NB4 (cell line): ENCODE data around the gene NUDT1.

Source experiments
- DNase-seq: peaks from one replicate; pipeline ENCODE4 v3.0.0; 2010; ENCODE audit warnings: low read depth
- H3K4me3 ChIP-seq: one replicate; pipeline ENCODE4 v1.5.1; 2011; ENCODE audit warnings: mild to moderate bottlenecking, low read depth, low read length, moderate library complexity
- CTCF ChIP-seq: IDR thresholded peaks from one replicate; pipeline ENCODE4 v1.5.1; 2012; ENCODE audit warnings: low read depth, low read length
- MAX ChIP-seq: IDR thresholded peaks from 2 replicates; pipeline ENCODE4 v1.6.1; 2011; ENCODE audit warnings: low read depth, low read length
- MYC ChIP-seq: IDR thresholded peaks from 2 replicates; pipeline ENCODE4 v1.6.1; 2011; ENCODE audit warnings: low read depth, low read length
- POLR2A ChIP-seq: IDR thresholded peaks from 2 replicates; pipeline ENCODE4 v1.6.1; 2011; ENCODE audit warnings: mild to moderate bottlenecking; ENCODE audit not compliant: insufficient read length; ENCODE audit errors: extremely low read depth

Gene NUDT1

GRCh38 chr7:2220506-2220905 lies 21.5 kb upstream of the NUDT1 start:
- no peak for DNase-seq
- H3K4me3 ChIP-seq, result no peak overlapping the region
- TF ChIP-seq POLR2A, result no peak
- no peak for TF ChIP-seq CTCF
- TF ChIP-seq MYC, result no peak
- no peak for TF ChIP-seq MAX

GRCh38 chr7:2220954-2221353 lies 21.1 kb upstream of the NUDT1 start:
- TF ChIP-seq POLR2A (no peak), MYC (no peak), CTCF (no peak), MAX (no peak)
- no peak for DNase-seq
- H3K4me3 ChIP-seq, result no peak overlapping the region

- no peak for DNase-seq
- no peak for TF ChIP-seq MAX
- no peak for TF ChIP-seq CTCF
- no peak overlapping the region for H3K4me3 ChIP-seq
Observed at GRCh38 chr7:2222516-2222915, 19.5 kb upstream of the NUDT1 start.

GRCh38 chr7:2223321-2223720 lies 18.7 kb upstream of the NUDT1 start:
- DNase-seq, result no peak
- TF ChIP-seq MAX (no peak), CTCF (no peak), MYC (no peak), POLR2A (no peak)
- H3K4me3 ChIP-seq, result no peak overlapping the region

GRCh38 chr7:2224491-2224928 lies 17.5 kb upstream of the NUDT1 start:
- no peak overlapping the region for H3K4me3 ChIP-seq
- TF ChIP-seq MAX, result no peak
- TF ChIP-seq CTCF, result no peak
- no peak for TF ChIP-seq POLR2A
- no peak for TF ChIP-seq MYC
- DNase-seq, result no peak

GRCh38 chr7:2224934-2225333 lies 17.1 kb upstream of the NUDT1 start:
- H3K4me3 ChIP-seq, result no peak overlapping the region
- TF ChIP-seq CTCF (no peak), MYC (no peak), MAX (no peak), POLR2A (no peak)
- no peak for DNase-seq
